KMS-11 (cell line): Measurements from ENCODE around the gene FOXP4.

ENCODE experiments used
- H2AFZ ChIP-seq: fragments of 200-600 bp; sonication (generic); 2 replicates; pipeline ENCODE4 v1.6.1; 2016; ENCODE audit warnings: antibody characterized with exemption, mixed run types, low read depth
- H3K27ac ChIP-seq: fragments of 200-600 bp; sonication (generic); 2 replicates; pipeline ENCODE4 v1.6.1; 2016; ENCODE audit warnings: mild to moderate bottlenecking, mixed run types
- H3K27me3 ChIP-seq: fragments of 200-600 bp; sonication (generic); 2 replicates; pipeline ENCODE4 v1.6.1; 2017; ENCODE audit warnings: mild to moderate bottlenecking, low read depth, mixed run types, moderate library complexity; ENCODE audit not compliant: insufficient read depth
- H3K36me3 ChIP-seq: fragments of 200-600 bp; sonication (generic); 2 replicates; pipeline ENCODE4 v1.6.1; 2017; ENCODE audit warnings: mild to moderate bottlenecking, mixed run types; ENCODE audit not compliant: insufficient read depth
- H3K4me1 ChIP-seq: fragments of 200-600 bp; sonication (generic); 2 replicates; pipeline ENCODE4 v1.6.1; 2016; ENCODE audit warnings: mild to moderate bottlenecking, low read depth, mixed run types; ENCODE audit not compliant: poor library complexity, severe bottlenecking
- H3K4me2 ChIP-seq: fragments of 200-600 bp; sonication (generic); 2 replicates; pipeline ENCODE4 v1.7.0; 2016; ENCODE audit warnings: mild to moderate bottlenecking, mixed run types
- H3K4me3 ChIP-seq: fragments of 200-600 bp; sonication (generic); IDR thresholded peaks from 2 replicates; pipeline ENCODE4 v1.6.1; 2017; ENCODE audit warnings: low read depth, low read length, mixed read lengths; ENCODE audit not compliant: insufficient read depth
- H3K79me2 ChIP-seq: fragments of 200-600 bp; sonication (generic); 2 replicates; pipeline ENCODE4 v1.6.1; 2016; ENCODE audit warnings: low read depth, mixed run types; ENCODE audit not compliant: insufficient read depth
- H3K9ac ChIP-seq: fragments of 200-600 bp; sonication (generic); 2 replicates; pipeline ENCODE4 v1.6.1; 2016; ENCODE audit warnings: mild to moderate bottlenecking, mixed run types
- H4K20me1 ChIP-seq: fragments of 200-600 bp; sonication (generic); 2 replicates; pipeline ENCODE4 v1.6.1; 2016; ENCODE audit warnings: mild to moderate bottlenecking, mixed run types; ENCODE audit not compliant: insufficient read depth
- TF ChIP-seq, protein P1 (sequence below): fragments of 200-600 bp; sonication (generic); conservative IDR thresholded peaks from 2 replicates; pipeline ENCODE4 v1.6.1; 2017; ENCODE audit warnings: low read depth, mild to moderate bottlenecking, antibody characterized with exemption, low read length, moderate library complexity, mixed read lengths

FOXP4 gene

DNA sequence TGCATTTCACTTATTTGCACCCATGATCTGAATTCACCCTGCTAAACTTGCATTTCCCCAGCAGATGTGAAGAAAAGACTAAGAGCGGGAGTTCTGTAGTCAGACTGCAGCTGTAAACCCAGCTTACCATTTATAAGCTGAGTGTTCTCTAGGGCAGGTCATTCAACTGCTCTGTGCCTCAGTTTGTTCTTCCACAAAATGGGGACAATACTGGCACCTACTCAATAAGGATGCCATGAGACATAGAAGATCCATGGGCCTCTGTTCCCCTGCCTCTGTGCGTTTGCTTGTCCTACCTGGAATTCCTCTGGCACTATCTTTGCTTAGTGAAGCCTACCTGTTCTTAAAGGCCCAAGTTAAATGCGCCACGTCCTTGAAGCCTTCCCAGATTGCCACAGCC is 79.8 kb downstream of the FOXP4 start:
- Histone ChIP-seq H3K4me1 (no peaks in the 10 kb centered on the region), H3K36me3 (no peaks in the 10 kb centered on the region)

DNA sequence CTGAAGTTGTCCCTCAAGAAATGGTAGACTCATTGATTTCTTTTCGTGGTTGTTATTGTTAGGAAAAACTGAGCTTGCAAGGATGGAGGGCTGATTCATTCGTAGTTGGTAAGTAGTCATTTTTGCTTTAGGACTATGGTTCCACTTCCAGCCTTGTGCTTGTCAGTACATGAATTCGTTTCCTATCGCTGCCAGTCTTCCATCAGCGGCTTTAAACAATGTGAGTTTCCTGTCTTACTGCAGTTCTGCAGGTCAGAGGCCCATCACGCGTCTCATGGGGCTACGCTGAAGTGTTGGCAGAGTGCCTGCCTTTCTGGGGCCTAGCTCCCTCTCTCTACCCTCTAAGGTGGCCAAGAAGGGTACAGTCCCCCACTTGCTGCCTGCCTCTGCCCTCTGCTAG is 80.7 kb downstream of the FOXP4 start:
- Histone ChIP-seq H3K4me3 (no peak overlapping the region), H3K79me2 (no peaks in the 10 kb centered on the region), H3K27ac (no peak overlapping the region), H3K4me1 (no peaks in the 10 kb centered on the region), H3K36me3 (no peaks in the 10 kb centered on the region), H4K20me1 (no peaks in the 10 kb centered on the region), H2AFZ (no peak overlapping the region), H3K27me3 (no peaks in the 10 kb centered on the region), H3K9ac (no peak overlapping the region), H3K4me2 (no peak overlapping the region)
- TF ChIP-seq, protein P1, sequence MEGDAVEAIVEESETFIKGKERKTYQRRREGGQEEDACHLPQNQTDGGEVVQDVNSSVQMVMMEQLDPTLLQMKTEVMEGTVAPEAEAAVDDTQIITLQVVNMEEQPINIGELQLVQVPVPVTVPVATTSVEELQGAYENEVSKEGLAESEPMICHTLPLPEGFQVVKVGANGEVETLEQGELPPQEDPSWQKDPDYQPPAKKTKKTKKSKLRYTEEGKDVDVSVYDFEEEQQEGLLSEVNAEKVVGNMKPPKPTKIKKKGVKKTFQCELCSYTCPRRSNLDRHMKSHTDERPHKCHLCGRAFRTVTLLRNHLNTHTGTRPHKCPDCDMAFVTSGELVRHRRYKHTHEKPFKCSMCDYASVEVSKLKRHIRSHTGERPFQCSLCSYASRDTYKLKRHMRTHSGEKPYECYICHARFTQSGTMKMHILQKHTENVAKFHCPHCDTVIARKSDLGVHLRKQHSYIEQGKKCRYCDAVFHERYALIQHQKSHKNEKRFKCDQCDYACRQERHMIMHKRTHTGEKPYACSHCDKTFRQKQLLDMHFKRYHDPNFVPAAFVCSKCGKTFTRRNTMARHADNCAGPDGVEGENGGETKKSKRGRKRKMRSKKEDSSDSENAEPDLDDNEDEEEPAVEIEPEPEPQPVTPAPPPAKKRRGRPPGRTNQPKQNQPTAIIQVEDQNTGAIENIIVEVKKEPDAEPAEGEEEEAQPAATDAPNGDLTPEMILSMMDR: no peak

More for the DNA sequence above, 79.8 kb downstream of the FOXP4 start:
- H2AFZ ChIP-seq: no peak overlapping the region
- H3K9ac ChIP-seq: no peak overlapping the region
- no peak overlapping the region for H3K4me3 ChIP-seq
- no peak overlapping the region for H3K27ac ChIP-seq
- H3K4me2 ChIP-seq: no peak overlapping the region
- H3K27me3 ChIP-seq: no peaks in the 10 kb centered on the region
- no peaks in the 10 kb centered on the region for H4K20me1 ChIP-seq
- no peaks in the 10 kb centered on the region for H3K79me2 ChIP-seq
- TF ChIP-seq, protein P1: no peak

- Histone ChIP-seq H2AFZ (no peak overlapping the region), H3K4me1 (no peaks in the 10 kb centered on the region), H3K79me2 (no peaks in the 10 kb centered on the region), H3K9ac (no peak overlapping the region), H3K36me3 (no peaks in the 10 kb centered on the region), H3K27ac (no peak overlapping the region), H3K4me3 (no peak overlapping the region), H4K20me1 (no peaks in the 10 kb centered on the region), H3K4me2 (no peak overlapping the region), H3K27me3 (no peaks in the 10 kb centered on the region)
- TF ChIP-seq, protein P1: no peak
These were observed 82.9 kb downstream of the FOXP4 start for GRCh38 chr6:41629128-41629527.

DNA sequence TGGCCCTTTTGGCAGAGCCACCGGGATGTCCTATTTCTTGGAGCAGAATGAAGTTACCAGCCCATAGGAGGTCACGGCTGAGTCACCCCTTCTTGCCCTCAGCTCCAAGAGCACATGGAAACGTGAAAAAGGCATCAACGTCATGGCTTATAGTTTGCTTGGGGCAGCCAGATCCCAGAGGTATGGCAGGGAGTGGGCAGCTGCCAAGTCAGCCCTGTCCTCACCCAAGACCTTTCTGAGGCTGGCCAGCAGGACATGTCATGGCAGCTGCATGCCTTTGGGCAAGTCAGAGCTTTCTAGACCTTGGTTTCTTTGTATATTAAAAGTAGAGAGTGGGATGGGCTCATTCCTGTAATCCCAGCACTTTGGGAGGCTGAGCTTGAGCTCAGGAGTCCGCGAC is 83.9 kb downstream of the FOXP4 start:
- Histone ChIP-seq H3K27me3 (no peaks in the 10 kb centered on the region), H2AFZ (no peak overlapping the region), H3K4me1 (no peaks in the 10 kb centered on the region), H3K36me3 (no peaks in the 10 kb centered on the region), H3K4me3 (no peak overlapping the region), H3K4me2 (no peak overlapping the region), H3K9ac (no peak overlapping the region), H4K20me1 (no peaks in the 10 kb centered on the region), H3K27ac (no peak overlapping the region), H3K79me2 (no peaks in the 10 kb centered on the region)
- TF ChIP-seq, protein P1: no peak

GRCh38 chr6:41630946-41631345 is 84.8 kb downstream of the FOXP4 start:
- Histone ChIP-seq H3K4me3 (no peak overlapping the region), H3K27ac (no peak overlapping the region), H3K4me1 (no peaks in the 10 kb centered on the region), H2AFZ (no peak overlapping the region), H3K4me2 (no peak overlapping the region), H3K9ac (no peak overlapping the region), H3K27me3 (no peaks in the 10 kb centered on the region), H4K20me1 (no peaks in the 10 kb centered on the region), H3K79me2 (no peaks in the 10 kb centered on the region), H3K36me3 (no peaks in the 10 kb centered on the region)
- TF ChIP-seq, protein P1: no peak
